GM20000 (cell line): ENCODE results near the gene COL4A2.
A peak's percentile ranks its signal among the peaks of the same experiment; 100 is the strongest.

Source experiments
- DNase-seq: peaks from one replicate; pipeline ENCODE4 v3.0.0; 2012; ENCODE audit warnings: low spot score
- CTCF ChIP-seq: IDR thresholded peaks from 2 replicates; pipeline ENCODE4 v1.5.1; 2012; ENCODE audit warnings: mild to moderate bottlenecking, control low read depth; ENCODE audit errors: extremely low read depth, missing control alignments

The COL4A2 gene

GRCh38 chr13:110443622-110444225, 136.6 kb downstream of the COL4A2 start:
- DNase-seq = no peak
- TF ChIP-seq CTCF = no peak

GRCh38 chr13:110444226-110444653, 137.2 kb downstream of the COL4A2 start:
- TF ChIP-seq CTCF = peak; percentile 19
- no peak for DNase-seq

GRCh38 chr13:110445183-110445582, 138.1 kb downstream of the COL4A2 start:
- DNase-seq = peak; percentile 52
- TF ChIP-seq CTCF = no peak

GRCh38 chr13:110445722-110446574, 138.9 kb downstream of the COL4A2 start:
- no peak for DNase-seq
- TF ChIP-seq CTCF = no peak

- DNase-seq = no peak
- no peak for TF ChIP-seq CTCF
These were observed 139.4 kb downstream of the COL4A2 start for GRCh38 chr13:110446575-110446890.

- TF ChIP-seq CTCF = no peak
- DNase-seq = peak; percentile 64
These were observed 140.0 kb downstream of the COL4A2 start for GRCh38 chr13:110447058-110447511.

GRCh38 chr13:110447801-110448200, 140.7 kb downstream of the COL4A2 start:
- TF ChIP-seq CTCF = no peak
- no peak for DNase-seq
